K562 (cell line): ENCODE results near the gene MEF2B.

Source experiments
- CTCF ChIP-seq, 3 experiments: IDR thresholded peaks in 2 of 3; conservative IDR thresholded peaks in 1 of 3; 2 replicates each; pipeline ENCODE4 v1.5.1; 2011 to 2012; ENCODE audit warnings: low read length in 3 of 3, mild to moderate bottlenecking in 3 of 3, control low read depth in 2 of 3, improper control_type of control experiment in 1 of 3, inconsistent platforms in 1 of 3, low read depth in 1 of 3, mixed read lengths in 1 of 3, moderate library complexity in 1 of 3; ENCODE audit not compliant: insufficient read depth in 2 of 3
- EP300 ChIP-seq: IDR thresholded peaks from 2 replicates; pipeline ENCODE4 v1.6.1; 2012; ENCODE audit warnings: low read length, improper control_type of control experiment
- ZNF324 ChIP-seq: fragments of 250-450 bp; sonication (Bioruptor Pico); IDR thresholded peaks from 2 replicates; pipeline ENCODE4 v1.4.0; 2020; ENCODE audit warnings: mild to moderate bottlenecking

GRCh38 chr19:19110410-19111135 lies 59.5 kb downstream of the MEF2B start:
- TF ChIP-seq CTCF (IDR thresholded peaks at IDR 0.05 in 2 of 3, conservative IDR thresholded peaks at IDR 0.05 in 1 of 3; ENCODE audit: insufficient read depth in 2 of 3, low read depth in 1 of 3, low read length in 3 of 3) (no peak), EP300 (no peak), ZNF324 (CRISPR knock-in tag) (no peak)
